NB4 (cell line): Measurements from ENCODE around the gene ANO8.

Source experiments
- DNase-seq: peaks from one replicate; pipeline ENCODE4 v3.0.0; 2010; ENCODE audit warnings: low read depth
- H3K4me3 ChIP-seq: one replicate; pipeline ENCODE4 v1.5.1; 2011; ENCODE audit warnings: mild to moderate bottlenecking, low read depth, low read length, moderate library complexity
- CTCF ChIP-seq: IDR thresholded peaks from one replicate; pipeline ENCODE4 v1.5.1; 2012; ENCODE audit warnings: low read depth, low read length
- MAX ChIP-seq: IDR thresholded peaks from 2 replicates; pipeline ENCODE4 v1.6.1; 2011; ENCODE audit warnings: low read depth, low read length
- MYC ChIP-seq: IDR thresholded peaks from 2 replicates; pipeline ENCODE4 v1.6.1; 2011; ENCODE audit warnings: low read depth, low read length
- POLR2A ChIP-seq: IDR thresholded peaks from 2 replicates; pipeline ENCODE4 v1.6.1; 2011; ENCODE audit warnings: mild to moderate bottlenecking; ENCODE audit not compliant: insufficient read length; ENCODE audit errors: extremely low read depth

The ANO8 gene

GRCh38 chr19:17309198-17309964, 25.3 kb downstream of the ANO8 start, which contains the start of gene DDA1:
DDA1 (plus strand) TSS chr19:17309563; CDS start chr19:17309655, 92 bp downstream.
- DNase-seq: peak; percentile 100
- H3K4me3 ChIP-seq: peak within 1 kb of the TSS; percentile 89
- peak; percentile 35 for TF ChIP-seq MAX
- peak; percentile 52 for TF ChIP-seq MYC
- no peak for TF ChIP-seq POLR2A

- TF ChIP-seq POLR2A: no peak
- no peak for TF ChIP-seq CTCF
- no peak for TF ChIP-seq MYC
- TF ChIP-seq MAX: no peak
- H3K4me3 ChIP-seq: no peak overlapping the region
- DNase-seq: no peak
Observed at GRCh38 chr19:17307876-17308377, 26.7 kb downstream of the ANO8 start.

- no peak for DNase-seq
- peak; percentile 17; the same call in 1 of the 2 replicates for TF ChIP-seq MYC
- no peak for TF ChIP-seq CTCF
- peak overlapping the region; percentile 82 for H3K4me3 ChIP-seq
Observed at GRCh38 chr19:17306285-17306714, 28.4 kb downstream of the ANO8 start.

GRCh38 chr19:17305517-17306284, 29.0 kb downstream of the ANO8 start, which contains the start of gene MRPL34:
MRPL34 (plus strand) TSS chr19:17305872; CDS start chr19:17305893, 21 bp downstream.
- peak; percentile 99 for DNase-seq
- TF ChIP-seq POLR2A: peak; percentile 53
- TF ChIP-seq MAX: peak; percentile 56
- TF ChIP-seq MYC: peak; percentile 68
- TF ChIP-seq CTCF: peak; percentile 66
- peak within 1 kb of the TSS; percentile 82 for H3K4me3 ChIP-seq

GRCh38 chr19:17305216-17305516, 29.5 kb downstream of the ANO8 start:
- peak overlapping the region; percentile 36 for H3K4me3 ChIP-seq
- no peak for DNase-seq
- TF ChIP-seq MAX (no peak), CTCF (no peak), POLR2A (no peak), MYC (no peak; the same call in 1 of the 2 replicates)

GRCh38 chr19:17304386-17305215, 30.1 kb downstream of the ANO8 start:
- TF ChIP-seq POLR2A: no peak
- TF ChIP-seq MYC: no peak
- no peak for TF ChIP-seq CTCF
- no peak for TF ChIP-seq MAX
- no peak for DNase-seq
- H3K4me3 ChIP-seq: peak overlapping the region; percentile 36
